EH (cell line): ENCODE measurements around the gene PCNX2.

Source experiments
- DNase-seq: peaks from one replicate; pipeline ENCODE4 v3.0.0-alpha.2; 2015; ENCODE audit warnings: low read depth

The PCNX2 gene

DNA sequence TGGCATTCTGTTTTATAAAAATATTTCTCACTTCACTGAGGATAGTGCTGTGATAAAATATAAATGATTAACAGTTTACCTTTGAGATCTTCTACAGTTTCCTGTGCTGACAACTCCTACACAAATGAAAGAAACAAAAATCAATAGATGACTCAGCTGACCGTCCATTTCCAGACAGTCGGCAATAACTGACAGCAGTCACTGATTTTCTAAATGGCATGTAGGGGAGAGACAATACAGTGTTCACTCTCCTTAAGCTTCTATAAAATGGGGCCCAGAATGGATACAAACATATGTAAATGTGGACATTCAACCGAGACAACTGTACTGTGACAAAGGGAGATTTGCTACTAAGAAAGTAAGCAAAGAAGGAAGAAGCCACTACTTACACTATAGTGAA is 34.3 kb downstream of the PCNX2 start:
- DNase-seq = no peak

DNA sequence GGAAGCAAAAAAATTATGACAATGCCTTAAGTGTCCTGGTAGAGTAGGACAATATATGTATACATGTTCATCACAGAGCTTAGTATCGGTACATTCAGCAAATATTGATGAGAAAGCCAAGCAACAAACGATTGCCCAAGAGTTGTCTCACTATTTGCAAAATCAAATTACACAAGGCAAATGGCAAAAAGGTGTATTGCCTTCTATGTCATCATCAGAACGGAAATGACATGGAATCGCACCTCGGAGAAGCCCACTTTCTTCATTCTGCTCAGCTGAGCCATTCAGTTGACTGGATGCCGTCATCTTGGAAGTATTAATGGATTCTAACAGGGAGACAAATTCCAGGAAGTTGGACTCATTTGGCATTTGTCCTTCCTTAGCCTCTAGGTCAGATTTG is 37.7 kb downstream of the PCNX2 start:
- DNase-seq = no peak

DNA sequence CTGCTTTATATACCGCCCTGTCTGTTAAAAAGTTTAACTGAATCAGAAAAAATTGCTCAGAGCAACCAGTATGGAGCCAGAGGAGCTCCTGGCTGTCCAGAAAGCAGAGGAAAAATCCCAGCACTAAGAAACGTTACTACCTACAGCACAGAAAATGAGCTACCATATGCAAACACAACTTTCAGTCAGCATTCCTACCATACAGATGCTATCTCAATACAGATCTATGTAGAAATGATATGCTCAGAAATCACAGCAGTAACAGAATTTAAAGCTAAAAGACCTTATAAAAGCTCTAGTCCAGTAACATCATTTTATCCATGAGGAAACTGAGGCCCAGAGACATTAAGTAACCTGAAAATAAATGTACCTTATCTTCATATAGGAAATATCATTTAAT is 38.7 kb downstream of the PCNX2 start:
- DNase-seq = no peak

DNA sequence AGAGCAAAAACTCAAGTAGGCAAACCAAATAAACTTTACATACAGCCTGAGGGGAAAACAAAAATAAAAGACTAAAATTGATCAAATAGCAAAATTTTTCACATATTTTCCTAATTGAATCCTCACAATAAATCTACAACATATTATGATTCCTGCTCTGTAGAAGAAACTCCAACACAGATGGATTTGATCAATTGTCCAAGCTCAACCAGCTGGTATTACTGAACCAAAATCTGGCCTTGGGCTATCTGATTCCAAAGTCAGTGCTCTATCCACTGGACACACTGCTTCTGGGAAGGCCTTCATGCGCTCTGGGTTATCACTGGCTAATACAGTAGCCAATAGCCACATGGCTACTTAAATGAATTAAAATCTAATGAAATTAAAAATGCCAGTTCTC is 39.3 kb downstream of the PCNX2 start:
- DNase-seq = peak; percentile 12

DNA sequence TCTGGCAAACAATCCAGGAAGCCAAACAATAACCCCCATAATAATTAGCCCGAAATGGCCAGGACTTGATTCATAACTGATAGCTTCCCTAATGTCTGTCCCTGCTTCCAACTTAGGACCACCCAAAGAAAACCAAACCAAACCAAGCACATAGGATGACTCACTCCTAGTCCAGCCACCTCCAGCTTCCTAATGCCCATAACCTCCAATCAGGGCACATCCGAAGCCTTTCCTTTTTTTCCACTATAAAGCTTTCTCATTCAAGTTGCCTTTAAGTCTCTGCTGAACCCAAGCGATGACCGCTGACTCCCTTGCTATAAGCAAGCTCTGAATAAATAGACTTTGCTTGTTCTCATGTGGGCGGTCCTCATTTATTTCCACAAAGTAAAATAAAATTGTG is 40.4 kb downstream of the PCNX2 start:
- DNase-seq = no peak

DNA sequence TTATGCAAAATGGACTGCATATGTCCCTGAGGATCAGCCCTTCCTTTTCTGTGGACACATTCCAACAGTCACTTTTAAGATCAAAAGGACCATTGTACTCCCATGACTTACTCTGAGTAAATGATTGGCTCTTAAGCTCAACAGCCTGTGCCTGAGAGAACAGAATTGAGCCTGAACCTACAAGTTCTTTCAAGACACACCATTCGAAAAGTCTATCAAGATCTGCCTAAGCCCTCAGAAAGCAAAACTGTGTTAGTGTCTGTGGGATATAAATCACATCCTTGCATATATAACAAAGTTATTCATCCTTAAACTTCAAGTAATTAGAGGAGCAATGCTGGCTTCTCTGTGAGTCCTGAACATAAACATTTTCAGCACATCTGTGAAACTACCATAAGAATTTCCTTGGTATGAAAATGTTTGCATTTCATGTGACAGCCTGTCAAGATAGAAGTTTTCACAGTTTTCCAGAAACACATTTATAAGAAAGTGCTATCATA is 41.6 kb downstream of the PCNX2 start:
- peak; percentile 23 for DNase-seq

DNA sequence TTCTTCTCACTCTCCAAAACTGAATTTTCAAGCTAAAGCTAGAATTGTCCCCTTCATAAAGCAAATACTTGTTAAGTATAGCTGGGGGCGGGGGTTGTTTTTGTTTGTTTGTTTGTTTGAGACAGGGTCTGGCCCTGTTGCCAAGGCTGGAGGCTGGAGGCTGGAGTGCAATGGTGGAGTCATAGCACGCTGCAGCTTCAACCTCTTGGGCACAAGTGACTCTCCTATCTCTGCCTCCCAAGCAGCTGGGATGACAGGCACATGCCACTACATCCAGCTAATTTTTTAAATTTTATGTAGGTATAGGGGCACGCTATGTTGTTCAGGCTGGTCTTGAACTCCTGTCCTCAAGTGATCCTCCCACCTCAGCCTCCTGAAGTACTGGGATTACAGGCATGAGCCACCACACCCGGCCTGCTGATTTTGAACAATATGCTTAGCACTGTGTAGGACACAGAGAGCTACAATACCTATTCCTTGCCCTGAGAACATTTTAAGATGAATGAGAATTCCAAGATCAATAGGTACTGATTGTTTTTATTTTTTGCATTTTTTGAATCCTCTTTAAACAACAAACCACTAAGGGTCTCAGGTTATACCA is 42.2 kb downstream of the PCNX2 start:
- no peak for DNase-seq

DNA sequence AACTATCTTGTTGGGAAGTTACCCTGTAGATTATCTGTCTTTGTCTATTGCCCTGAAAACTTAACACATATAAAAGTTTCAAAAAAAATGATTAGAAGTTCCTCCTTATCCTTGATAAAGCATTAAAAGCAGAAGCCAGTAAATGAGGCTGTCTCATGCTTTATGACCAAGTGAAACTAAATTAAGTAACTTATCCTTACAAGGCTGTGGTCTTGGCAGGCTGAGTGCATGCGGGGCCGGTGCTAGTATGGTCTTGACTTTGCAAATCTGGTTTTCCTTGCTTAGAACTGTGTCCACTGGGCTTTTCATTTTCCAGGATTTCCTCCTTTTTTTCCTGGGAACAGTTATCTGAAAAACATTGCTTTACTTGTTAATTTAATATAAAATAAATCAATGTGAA is 43.1 kb downstream of the PCNX2 start:
- DNase-seq = no peak

DNA sequence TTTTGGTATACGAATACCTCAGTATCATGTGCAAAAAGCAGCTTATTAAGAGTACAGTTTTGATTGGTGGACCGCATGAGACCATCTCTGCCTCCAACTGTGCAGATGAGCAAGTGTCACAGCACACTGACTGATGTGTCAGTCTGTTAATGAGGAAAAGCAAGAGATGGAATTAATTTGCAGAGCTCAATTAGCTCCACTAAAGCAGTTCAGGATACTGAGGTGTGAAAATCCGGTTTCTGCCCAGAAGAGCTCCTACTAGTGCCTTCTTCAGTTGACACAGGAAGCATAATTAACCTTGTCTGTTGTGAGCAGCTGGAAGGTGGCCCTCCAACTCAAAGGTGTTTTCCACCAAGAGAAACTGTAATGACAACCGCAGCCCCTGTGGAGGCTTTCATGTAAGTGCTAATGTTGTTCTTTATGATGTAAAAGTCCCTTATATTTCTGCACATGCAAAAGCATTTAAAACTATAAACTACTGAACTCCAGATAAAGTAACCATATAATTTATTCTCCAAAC is 44.3 kb downstream of the PCNX2 start:
- no peak for DNase-seq

DNA sequence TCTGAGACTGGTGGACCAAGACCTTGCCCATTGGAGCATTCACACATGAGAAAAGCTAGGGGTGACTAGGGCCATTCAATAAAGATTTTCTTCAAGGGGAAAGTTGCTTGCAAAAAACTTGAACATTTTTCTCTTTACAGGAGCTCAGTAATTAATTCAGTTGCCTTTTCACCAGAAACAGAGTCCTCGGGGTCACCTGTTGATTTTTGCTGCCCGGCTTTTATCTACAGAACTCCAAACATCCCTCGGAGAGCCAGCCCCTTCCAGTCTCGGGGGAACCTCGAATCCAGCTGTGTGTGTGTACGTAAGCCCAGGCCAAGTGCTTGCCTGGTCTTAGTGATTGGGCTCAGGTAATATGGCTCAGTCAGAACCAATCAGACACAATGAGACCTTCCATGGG is 47.5 kb downstream of the PCNX2 start:
- no peak for DNase-seq

DNA sequence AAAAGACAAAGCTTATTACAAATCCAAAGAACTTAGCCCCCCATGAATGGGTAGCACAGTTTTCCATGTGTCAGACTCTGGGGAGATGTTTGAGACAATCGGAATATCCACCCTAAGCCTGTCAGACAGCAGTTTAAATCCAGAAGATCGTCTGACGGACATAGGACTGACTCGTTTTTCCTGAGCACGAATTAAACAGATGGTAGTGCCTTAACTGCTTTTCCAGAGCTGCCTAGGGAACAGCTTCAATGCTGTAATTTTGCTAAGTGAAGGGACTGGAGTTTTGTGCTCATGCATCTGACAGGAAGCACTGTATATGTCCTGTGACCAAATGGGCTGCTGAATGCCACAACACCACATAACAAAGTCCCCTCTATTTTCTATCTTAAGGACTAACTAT is 48.6 kb downstream of the PCNX2 start:
- DNase-seq = no peak

DNA sequence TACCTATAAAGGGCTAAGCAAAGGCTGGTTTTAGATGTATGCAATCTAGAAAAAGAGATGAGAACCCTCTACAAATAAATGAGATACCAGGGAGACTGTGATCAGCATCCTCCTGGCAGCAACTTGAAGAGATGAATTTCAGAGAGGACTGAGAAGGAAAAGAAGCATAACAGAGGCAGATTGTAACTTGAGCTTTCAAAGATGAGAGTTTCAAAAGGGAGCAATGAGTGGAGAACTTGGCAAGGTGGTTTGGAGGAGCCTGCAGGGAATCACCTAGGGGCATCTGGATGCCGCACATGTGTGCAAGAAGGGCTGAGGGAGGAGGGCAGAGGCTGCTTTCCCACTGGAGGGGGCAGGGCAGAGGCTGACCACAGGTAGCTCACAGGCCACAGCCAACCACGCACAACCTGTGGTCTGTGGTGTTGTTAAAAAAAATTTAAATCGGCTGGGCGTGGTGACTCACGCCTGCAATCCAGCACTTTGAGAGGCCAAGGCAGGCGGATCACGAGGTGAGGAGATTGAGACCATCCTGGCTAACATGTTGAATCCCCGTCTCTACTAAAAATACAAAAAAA is 50.2 kb downstream of the PCNX2 start:
- no peak for DNase-seq

DNA sequence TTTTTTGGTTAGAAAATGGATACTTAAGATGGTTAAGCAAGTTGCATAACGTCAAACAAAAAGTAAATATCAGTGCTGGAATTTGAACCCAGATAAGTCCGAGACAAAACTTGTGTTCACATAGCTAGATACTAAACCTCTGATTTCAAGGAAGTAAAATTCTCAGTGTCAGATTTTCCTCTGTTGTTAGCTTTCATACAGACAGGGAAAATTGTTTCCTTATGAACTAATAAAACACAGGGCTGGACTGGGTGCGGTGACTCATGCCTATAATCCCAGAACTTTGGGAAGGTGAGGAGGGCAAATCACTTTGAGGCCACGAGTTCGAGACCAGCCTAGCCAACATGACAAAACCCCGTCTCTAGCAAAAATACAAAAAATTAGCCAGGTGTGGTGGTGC is 51.3 kb downstream of the PCNX2 start:
- peak; percentile 58 for DNase-seq

DNA sequence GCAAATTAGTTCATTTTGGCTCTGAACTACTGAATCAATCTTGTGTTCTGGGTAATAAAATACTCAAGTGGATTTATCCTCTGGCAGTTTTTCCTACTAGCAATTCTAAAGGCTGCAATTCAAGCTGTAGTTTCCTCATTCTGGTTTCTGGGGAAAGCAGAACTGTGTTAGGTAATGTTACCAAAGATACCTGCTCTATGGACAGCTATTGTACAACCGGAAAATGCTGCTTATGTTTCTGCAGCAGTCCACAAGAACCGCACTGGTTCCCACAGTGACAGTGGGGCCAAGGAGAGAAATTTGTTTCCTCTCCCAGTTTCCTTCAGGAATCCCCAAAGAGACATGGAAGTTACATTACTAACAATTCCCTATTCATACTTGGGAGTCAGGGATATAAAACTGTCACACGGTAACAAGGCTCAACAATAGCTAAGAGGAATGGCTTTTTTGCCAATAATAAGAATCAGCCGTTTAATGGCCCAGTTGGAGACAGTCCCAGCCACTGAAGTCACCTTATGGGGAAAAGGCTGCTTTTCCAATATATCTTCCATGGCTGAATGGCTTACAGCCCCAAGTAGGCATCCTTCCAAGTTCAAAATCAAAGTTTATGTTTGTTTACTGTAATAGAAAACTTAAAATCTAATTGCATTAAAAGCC is 52.6 kb downstream of the PCNX2 start:
- DNase-seq = no peak

DNA sequence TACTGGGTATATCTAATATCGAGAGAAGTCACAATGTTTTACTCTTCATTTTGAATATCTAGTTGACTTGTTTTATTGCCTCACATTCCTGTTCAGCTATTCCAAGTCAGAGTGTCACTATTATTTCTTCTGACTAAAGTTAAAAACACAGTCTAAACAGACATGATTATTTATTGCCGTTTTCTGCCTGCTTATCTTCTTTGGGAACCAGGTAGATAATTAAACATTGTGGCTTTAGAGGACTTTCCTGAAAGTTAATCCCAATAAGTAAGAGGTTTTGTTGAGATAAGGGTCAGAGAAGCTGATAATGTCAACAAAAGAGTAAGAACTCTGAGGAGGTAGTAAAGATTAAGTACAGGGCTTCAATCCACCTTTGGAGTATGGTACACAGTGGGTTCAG is 53.8 kb downstream of the PCNX2 start:
- DNase-seq = no peak

DNA sequence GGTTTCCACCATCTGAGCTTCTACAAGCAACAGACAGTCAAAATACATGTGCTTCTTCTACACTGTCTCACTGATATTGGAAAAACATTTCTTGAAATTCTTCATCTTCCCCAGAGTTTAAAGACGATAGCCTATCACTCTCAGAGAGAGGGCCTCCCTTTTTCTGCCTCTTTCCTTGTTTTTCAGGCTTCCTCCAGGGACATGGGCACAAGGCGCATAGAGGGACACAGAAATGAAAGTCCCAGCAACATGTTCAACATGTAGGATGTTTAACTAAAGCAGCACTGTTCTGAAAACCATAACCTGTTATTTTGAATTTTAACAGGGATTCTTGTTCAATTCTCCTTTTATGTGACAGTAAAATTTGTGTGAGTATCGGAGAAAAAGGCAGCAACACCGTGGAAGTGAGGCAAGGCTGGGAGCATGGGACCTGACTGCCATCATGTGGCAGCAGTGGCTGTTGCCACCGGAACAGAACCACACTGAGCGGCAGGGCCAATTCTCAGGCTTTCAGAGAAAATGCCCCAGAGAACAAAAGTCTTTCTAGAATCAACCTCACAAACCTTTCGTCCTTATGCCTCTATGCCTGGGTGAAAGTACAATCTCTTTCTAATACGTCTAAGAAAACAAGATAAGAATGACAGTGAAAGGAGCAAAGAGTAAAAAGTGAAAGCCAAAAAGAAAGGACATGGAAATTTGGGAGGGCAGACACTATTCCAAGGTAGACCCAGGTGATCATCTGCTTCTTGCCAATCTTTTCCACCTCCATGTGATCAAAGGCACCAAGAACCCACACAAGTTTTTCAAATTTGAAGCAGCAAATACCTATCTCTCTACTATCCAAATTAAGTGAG is 54.5 kb downstream of the PCNX2 start:
- peak; percentile 49 for DNase-seq

DNA sequence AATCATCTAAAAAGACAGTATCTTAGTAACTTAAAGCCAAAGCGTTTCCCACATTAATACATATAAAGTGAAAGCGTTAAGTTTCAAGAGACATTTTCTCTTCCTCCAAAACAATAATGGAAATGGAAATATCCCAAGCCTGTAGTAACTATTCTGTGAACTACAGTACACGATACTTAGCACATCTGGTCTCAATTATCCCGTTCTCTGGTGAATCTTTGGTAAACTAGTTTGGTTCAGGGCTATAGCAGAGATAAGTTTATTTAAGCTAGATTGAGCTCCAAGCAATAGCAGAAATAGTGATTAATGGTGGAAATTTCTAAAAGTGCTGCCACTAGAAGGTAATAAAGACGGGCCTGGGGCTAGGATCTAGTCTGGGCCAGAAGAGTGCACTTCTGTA is 55.2 kb downstream of the PCNX2 start:
- peak; percentile 53 for DNase-seq

DNA sequence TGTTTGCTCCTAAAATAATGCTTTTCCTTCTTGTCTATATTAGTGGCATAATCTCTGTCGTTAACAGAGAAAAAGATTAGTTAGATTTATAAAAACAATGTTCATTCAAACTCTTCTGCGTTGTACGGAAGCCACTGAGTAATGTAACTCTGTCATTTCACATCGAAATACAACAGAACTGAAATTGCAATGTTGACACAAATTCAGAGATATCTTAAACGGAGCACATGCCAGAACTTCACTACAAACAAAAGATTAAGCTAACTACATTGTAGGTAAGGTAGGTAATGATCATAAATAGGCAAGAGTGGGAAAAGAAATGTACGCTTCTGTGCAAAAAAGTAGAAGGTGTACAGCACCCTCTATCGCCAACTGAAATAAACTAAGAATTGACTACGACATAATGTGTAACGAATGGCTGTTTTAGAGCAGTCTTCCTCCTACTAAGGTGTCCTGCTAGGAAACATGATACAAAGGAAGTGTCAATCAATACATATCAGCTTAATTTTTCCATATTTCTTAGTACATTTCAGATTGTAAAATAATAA is 56.6 kb downstream of the PCNX2 start:
- no peak for DNase-seq

DNA sequence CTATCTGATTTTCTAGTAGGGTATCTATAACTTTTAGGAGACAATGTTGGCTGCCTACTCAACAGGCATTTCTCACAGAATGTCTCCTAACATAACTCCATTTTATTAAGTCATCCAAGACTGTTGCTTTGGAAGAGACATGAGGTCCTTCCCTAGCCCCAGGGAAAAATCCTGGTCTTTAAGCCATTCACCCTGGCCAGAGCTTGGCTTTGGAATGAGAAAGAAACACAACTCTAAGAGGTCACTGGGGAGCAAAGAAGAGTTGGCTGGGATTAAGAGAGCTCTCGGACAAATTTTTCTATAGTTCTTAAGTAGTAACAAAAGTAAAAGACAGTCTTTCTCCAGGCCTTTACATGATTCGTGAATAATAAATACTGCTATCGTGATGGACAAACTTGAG is 57.9 kb downstream of the PCNX2 start:
- DNase-seq = peak; percentile 50

DNA sequence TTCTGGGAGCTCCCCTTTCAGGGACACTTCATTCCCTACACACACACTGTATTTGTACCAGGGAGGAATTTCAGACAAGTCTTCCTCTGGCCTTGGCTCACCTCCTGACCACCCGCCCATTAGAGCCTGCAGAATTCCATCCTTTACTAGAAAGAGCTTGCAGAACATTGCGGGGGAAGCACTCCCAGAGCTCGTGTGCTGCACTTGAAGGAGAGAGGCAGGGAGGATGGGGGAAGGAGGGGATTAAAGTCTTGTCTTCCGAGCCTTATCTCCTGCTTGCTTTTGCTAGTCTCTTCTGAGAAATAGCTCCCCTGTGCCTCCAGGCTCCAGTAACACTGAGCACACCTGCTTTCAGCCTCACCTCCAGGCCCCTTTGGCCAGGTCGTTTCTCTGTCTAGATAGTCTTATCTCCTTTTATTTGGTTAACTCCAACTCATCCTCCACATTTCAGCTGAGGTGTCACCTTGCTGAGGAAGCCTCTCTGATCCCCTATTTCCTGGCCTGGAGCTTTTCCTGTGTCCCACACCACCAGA is 62.0 kb downstream of the PCNX2 start:
- DNase-seq = no peak

DNA sequence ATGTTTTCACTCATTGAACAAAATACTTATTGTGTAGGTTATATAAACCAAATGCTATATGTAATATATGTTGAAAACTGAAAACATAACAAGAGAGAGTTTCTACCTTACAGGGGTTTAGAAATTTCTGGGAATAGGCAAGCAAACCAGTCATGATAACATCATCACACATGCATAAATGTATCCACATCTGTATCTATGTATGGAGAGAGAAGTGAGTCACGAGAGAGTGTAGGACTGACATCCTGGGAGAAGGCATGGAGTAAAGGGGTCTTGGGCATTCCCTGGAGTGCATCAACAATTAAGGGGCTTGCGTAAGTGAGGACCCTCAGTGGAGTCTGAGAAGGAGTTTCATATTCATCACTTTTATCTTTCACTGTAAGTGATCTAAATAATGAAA is 65.5 kb downstream of the PCNX2 start:
- DNase-seq = no peak

DNA sequence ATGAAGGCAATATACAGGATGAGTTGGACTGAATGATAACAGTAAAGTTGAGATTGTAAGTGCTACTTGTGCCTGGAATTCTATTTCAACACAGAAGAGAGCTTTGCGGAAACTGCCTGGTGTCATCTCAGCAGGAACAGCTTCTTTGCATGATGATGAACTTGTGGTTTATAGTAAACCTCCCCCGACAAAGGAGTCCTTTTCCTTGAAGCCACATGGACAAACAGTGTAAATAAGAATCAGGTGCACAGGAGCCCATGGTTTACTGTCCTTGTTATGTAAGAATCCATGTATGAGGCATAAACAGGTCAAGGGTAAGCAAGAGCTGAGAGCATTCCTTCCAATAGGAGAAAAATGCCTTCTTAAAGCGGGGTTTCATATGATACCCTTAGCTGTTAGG is 66.2 kb downstream of the PCNX2 start:
- DNase-seq = no peak
